Stimulated activated naive CD4-positive, alpha-beta T cell treated with Interleukin-2 at 50 U/mL for 16 hours (primary cell): ENCODE measurements around the gene MDN1.

ENCODE experiments used
- DNase-seq: peaks from one replicate; lab custom pipeline; 2025; lab: John Stamatoyannopoulos, UW

The MDN1 gene

GRCh38 chr6:89690944-89691324 is 128.7 kb downstream of the MDN1 start:
- no peak for DNase-seq

- no peak for DNase-seq
Observed at GRCh38 chr6:89689732-89690131, 129.9 kb downstream of the MDN1 start.

GRCh38 chr6:89688328-89688727 is 131.3 kb downstream of the MDN1 start:
- DNase-seq, result no peak

- no peak for DNase-seq
Observed at GRCh38 chr6:89685311-89685710, 134.3 kb downstream of the MDN1 start.

- no peak for DNase-seq
Observed at GRCh38 chr6:89682991-89683390, 136.6 kb downstream of the MDN1 start.

GRCh38 chr6:89681983-89682564 is 137.5 kb downstream of the MDN1 start:
- DNase-seq, result no peak

GRCh38 chr6:89680551-89680950 is 139.0 kb downstream of the MDN1 start:
- DNase-seq, result no peak

GRCh38 chr6:89680150-89680549 is 139.4 kb downstream of the MDN1 start:
- DNase-seq, result no peak

GRCh38 chr6:89679215-89680120 is 140.1 kb downstream of the MDN1 start:
- DNase-seq, result no peak

- DNase-seq, result no peak
Observed at GRCh38 chr6:89678531-89678930, 141.1 kb downstream of the MDN1 start.

- no peak for DNase-seq
Observed at GRCh38 chr6:89675949-89676748, 143.4 kb downstream of the MDN1 start.

GRCh38 chr6:89670935-89671565 is 148.5 kb downstream of the MDN1 start:
- no peak for DNase-seq

- DNase-seq, result no peak
Observed at GRCh38 chr6:89669002-89669401, 150.6 kb downstream of the MDN1 start.

GRCh38 chr6:89667872-89668556 is 151.6 kb downstream of the MDN1 start:
- DNase-seq, result no peak

- no peak for DNase-seq
Observed at GRCh38 chr6:89662659-89663223, 156.9 kb downstream of the MDN1 start.

- DNase-seq, result no peak
Observed at GRCh38 chr6:89661559-89661958, 158.0 kb downstream of the MDN1 start.

- DNase-seq, result no peak
Observed at GRCh38 chr6:89660981-89661380, 158.6 kb downstream of the MDN1 start.

GRCh38 chr6:89657445-89658158 is 162.0 kb downstream of the MDN1 start:
- DNase-seq, result no peak

GRCh38 chr6:89655122-89655521 is 164.5 kb downstream of the MDN1 start:
- DNase-seq, result no peak

- no peak for DNase-seq
Observed at GRCh38 chr6:89650579-89650978, 169.0 kb downstream of the MDN1 start.

GRCh38 chr6:89649682-89650081 is 169.9 kb downstream of the MDN1 start:
- DNase-seq, result no peak
